HepG2 (cell line): ENCODE data around the gene CDH22. TPM values are rescaled to one million over a fixed set of nuclear protein-coding genes. Genes with fewer than 3 reads are reported as not detected.

Experiments used
- JDP2 ChIP-seq: sonication (generic); formaldehyde crosslinking; IDR thresholded peaks from 2 replicates; pipeline ENCODE4 v1.8.1; 2022; ENCODE audit warnings: missing genetic modification reagents, borderline replicate concordance
- KMT2A ChIP-seq: sonication (generic); formaldehyde crosslinking; IDR thresholded peaks from 2 replicates; pipeline ENCODE4 v1.4.0; 2020; ENCODE audit warnings: missing genetic modification reagents
- MEF2D ChIP-seq: sonication (generic); formaldehyde crosslinking; IDR thresholded peaks from 2 replicates; pipeline ENCODE4 v1.5.1; 2020; ENCODE audit warnings: mild to moderate bottlenecking, missing genetic modification reagents
- MTA1 ChIP-seq: sonication (generic); formaldehyde crosslinking; IDR thresholded peaks from 2 replicates; pipeline ENCODE4 v1.4.0; 2020; ENCODE audit warnings: missing genetic modification reagents, mild to moderate bottlenecking, borderline replicate concordance
- NR2F2 ChIP-seq: IDR thresholded peaks from 2 replicates; pipeline ENCODE4 v1.6.1; 2012; ENCODE audit warnings: low read depth, inconsistent platforms, borderline replicate concordance
- SP4 ChIP-seq: sonication (generic); formaldehyde crosslinking; IDR thresholded peaks from 2 replicates; pipeline ENCODE4 v1.8.1; 2023; ENCODE audit warnings: mild to moderate bottlenecking, missing genetic modification reagents
- WIZ ChIP-seq: sonication (generic); formaldehyde crosslinking; IDR thresholded peaks from 2 replicates; pipeline ENCODE4 v1.5.1; 2020; ENCODE audit warnings: mild to moderate bottlenecking, missing genetic modification reagents
- ZNF274 ChIP-seq: sonication (generic); formaldehyde crosslinking; IDR thresholded peaks from 2 replicates; pipeline ENCODE4 v1.5.1; 2020; ENCODE audit warnings: mild to moderate bottlenecking, missing genetic modification reagents
- ZNF496 ChIP-seq: sonication (generic); formaldehyde crosslinking; IDR thresholded peaks from 2 replicates; pipeline ENCODE4 v1.8.1; 2023; ENCODE audit warnings: mild to moderate bottlenecking, moderate library complexity, missing genetic modification reagents; ENCODE audit not compliant: insufficient replicate concordance
- ZNF558 ChIP-seq: sonication (generic); formaldehyde crosslinking; IDR thresholded peaks from 2 replicates; pipeline ENCODE4 v1.9.0; 2022; ENCODE audit warnings: mild to moderate bottlenecking, missing genetic modification reagents, borderline replicate concordance
- ZNF567 ChIP-seq: sonication (generic); formaldehyde crosslinking; IDR thresholded peaks from 2 replicates; pipeline ENCODE4 v1.8.1; 2023; ENCODE audit warnings: mild to moderate bottlenecking, missing genetic modification reagents, borderline replicate concordance
- ZNF619 ChIP-seq: sonication (generic); formaldehyde crosslinking; IDR thresholded peaks from 2 replicates; pipeline ENCODE4 v1.4.0; 2020; ENCODE audit warnings: mild to moderate bottlenecking, missing genetic modification reagents
- ZNF766 ChIP-seq: sonication (generic); formaldehyde crosslinking; IDR thresholded peaks from 2 replicates; pipeline ENCODE4 v1.5.0; 2020; ENCODE audit warnings: missing genetic modification reagents, borderline replicate concordance
- ZNF792 ChIP-seq: IDR thresholded peaks from 2 replicates; pipeline ENCODE4 v1.6.1; 2016
- ZNF850 ChIP-seq: sonication (generic); formaldehyde crosslinking; conservative IDR thresholded peaks from 2 replicates; pipeline ENCODE4 v1.9.0; 2021; ENCODE audit warnings: mild to moderate bottlenecking, missing genetic modification reagents
- polyA plus RNA-seq, 8 experiments: library from polyadenylated mRNA; depleted of rRNA in 3 of 8; stranded (reverse) in 7 of 8; unstranded in 1 of 8; fragments of >200 nt; fragmentation: Illumina TruSeq in 4 of 8; extraction: Trizol in 4 of 8; gene quantifications; 2 replicates each; pipeline versions ENCODE4 v1.2.1 to v1.2.3, GENCODE V29; 2011 to 2016; ENCODE audit warnings: low read depth in 4 of 8, missing spikeins in 1 of 8, mixed read lengths in 1 of 8; ENCODE audit not compliant: insufficient read depth in 1 of 8
- total RNA-seq, 5 experiments: library from RNA; depleted of rRNA; stranded (reverse); fragments of >200 nt; fragmentation: Illumina TruSeq; extraction: Trizol; gene quantifications; 2 replicates each; pipeline ENCODE4 v1.2.3, GENCODE V29; 2016; ENCODE audit warnings: low read depth in 1 of 5
- TF ChIP-seq, protein P1 (sequence below): sonication (generic); formaldehyde crosslinking; IDR thresholded peaks from 2 replicates; pipeline ENCODE4 v1.8.1; 2023; ENCODE audit warnings: missing genetic modification reagents, inconsistent platforms, borderline replicate concordance
- TF ChIP-seq, protein P2 (sequence below): sonication (generic); formaldehyde crosslinking; IDR thresholded peaks from 2 replicates; pipeline ENCODE4 v1.4.0; 2020; ENCODE audit warnings: mild to moderate bottlenecking, missing genetic modification reagents
- TF ChIP-seq, protein P3 (sequence below): sonication (generic); formaldehyde crosslinking; IDR thresholded peaks from 2 replicates; pipeline ENCODE4 v1.5.1; 2020; ENCODE audit warnings: mild to moderate bottlenecking, missing genetic modification reagents, borderline replicate concordance
- TF ChIP-seq, protein P4 (sequence below): sonication (generic); formaldehyde crosslinking; IDR thresholded peaks from 2 replicates; pipeline ENCODE4 v1.4.0; 2020; ENCODE audit warnings: missing genetic modification reagents

The CDH22 gene
- total and polyA plus RNA-seq, 2 of the 13 experiments (the other 11 are each of a cell fraction or from before 2014, with no cell fraction given), result not detected

DNA sequence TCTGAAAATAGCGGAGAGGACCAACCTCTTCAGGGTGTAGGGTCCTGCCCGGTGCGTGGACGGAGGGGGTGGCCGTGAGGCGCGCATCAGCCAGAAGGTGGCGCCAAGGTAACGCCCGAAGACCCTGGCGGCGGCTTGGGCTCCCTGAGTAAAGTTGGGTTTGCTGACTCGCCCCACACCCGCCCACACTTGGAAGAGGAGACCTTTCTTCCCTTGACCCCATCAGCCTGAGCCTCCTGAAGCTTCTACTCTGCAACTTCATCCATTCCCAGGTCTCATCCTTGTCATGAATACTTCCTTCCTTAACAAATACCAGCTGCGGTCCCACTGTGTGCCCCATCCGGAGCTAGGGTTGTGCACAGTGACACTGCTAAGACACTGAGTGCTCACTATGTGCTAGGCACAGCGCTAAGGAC, 175.6 kb downstream of the CDH22 start (continued):
- no peak for TF ChIP-seq MEF2D (CRISPR knock-in tag)
- TF ChIP-seq ZNF850 (CRISPR knock-in tag), result no peak
- TF ChIP-seq JDP2, result no peak
- no peak for TF ChIP-seq ZNF558 (CRISPR knock-in tag)
- 0 out of 2 replicates have a peak, but pooled peaks have one; percentile 32 for TF ChIP-seq ZNF567 (CRISPR knock-in tag)
- no peak for TF ChIP-seq KMT2A
- 0 out of 2 replicates have a peak, but pooled peaks have one; percentile 81 for TF ChIP-seq ZNF619 (CRISPR knock-in tag)
- peak; percentile 20; the same call in 1 of the 2 replicates for TF ChIP-seq ZNF274 (CRISPR knock-in tag)
- TF ChIP-seq, protein P1, sequence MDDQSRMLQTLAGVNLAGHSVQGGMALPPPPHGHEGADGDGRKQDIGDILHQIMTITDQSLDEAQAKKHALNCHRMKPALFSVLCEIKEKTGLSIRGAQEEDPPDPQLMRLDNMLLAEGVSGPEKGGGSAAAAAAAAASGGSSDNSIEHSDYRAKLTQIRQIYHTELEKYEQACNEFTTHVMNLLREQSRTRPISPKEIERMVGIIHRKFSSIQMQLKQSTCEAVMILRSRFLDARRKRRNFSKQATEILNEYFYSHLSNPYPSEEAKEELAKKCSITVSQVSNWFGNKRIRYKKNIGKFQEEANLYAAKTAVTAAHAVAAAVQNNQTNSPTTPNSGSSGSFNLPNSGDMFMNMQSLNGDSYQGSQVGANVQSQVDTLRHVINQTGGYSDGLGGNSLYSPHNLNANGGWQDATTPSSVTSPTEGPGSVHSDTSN (CRISPR knock-in tag), result no peak
- TF ChIP-seq ZNF496 (CRISPR knock-in tag), result no peak
- TF ChIP-seq NR2F2, result no peak
- TF ChIP-seq, protein P2, sequence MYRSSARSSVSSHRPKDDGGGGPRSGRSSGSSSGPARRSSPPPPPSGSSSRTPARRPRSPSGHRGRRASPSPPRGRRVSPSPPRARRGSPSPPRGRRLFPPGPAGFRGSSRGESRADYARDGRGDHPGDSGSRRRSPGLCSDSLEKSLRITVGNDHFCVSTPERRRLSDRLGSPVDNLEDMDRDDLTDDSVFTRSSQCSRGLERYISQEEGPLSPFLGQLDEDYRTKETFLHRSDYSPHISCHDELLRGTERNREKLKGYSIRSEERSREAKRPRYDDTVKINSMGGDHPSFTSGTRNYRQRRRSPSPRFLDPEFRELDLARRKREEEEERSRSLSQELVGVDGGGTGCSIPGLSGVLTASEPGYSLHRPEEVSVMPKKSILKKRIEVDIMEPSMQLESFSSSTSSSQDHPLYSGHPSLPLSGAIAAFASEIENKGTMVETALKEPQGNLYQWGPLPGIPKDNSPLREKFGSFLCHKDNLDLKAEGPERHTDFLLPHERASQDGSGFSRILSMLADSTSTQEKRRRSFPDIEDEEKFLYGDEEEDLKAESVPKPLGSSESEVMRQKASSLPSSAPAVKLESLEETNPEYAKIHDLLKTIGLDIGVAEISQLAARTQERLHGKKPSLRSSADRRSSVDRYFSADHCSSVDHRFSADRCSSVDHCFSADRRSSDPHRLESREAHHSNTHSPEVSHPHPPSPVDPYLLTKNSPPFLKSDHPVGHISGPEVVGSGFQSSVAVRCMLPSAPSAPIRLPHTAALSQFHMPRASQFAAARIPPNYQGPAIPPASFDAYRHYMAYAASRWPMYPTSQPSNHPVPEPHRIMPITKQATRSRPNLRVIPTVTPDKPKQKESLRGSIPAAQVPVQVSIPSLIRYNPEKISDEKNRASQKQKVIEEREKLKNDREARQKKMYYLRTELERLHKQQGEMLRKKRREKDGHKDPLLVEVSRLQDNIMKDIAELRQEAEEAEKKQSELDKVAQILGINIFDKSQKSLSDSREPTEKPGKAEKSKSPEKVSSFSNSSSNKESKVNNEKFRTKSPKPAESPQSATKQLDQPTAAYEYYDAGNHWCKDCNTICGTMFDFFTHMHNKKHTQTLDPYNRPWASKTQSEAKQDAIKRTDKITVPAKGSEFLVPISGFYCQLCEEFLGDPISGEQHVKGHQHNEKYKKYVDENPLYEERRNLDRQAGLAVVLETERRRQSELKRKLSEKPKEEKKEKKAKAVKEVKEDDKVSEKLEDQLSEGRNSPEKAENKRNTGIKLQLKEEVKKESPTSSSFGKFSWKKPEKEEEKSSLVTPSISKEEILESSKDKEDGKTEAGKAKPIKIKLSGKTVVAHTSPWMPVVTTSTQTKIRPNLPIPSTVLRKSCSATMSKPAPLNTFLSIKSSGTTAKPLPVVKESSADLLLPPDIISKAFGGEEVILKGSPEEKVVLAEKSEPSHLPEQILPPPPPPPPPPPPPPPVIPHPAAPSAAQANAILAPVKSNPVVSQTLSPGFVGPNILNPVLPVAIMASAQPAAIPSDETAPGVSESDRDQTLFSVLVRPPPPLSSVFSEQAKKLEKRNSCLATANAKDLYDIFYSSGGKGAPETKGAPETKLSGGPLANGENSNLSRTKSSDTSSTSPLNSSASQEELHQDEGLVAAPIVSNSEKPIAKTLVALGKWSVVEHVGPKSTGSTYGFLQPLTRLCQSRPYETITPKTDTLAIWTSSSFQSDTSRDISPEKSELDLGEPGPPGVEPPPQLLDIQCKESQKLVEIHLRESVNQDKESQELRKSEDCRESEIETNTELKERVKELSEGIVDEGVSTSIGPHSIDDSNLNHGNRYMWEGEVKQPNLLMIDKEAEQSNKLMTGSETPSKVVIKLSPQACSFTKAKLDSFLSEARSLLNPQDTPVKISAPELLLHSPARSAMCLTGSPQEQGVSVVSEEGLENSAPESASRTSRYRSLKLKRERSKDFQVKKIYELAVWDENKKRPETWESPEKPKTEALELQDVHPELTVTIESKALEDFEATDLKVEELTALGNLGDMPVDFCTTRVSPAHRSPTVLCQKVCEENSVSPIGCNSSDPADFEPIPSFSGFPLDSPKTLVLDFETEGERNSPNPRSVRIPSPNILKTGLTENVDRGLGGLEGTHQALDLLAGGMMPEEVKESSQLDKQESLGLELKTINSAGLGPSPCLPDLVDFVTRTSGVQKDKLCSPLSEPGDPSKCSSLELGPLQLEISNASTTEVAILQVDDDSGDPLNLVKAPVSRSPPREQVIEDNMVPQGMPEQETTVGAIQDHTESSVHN (CRISPR knock-in tag), result no peak
- TF ChIP-seq ZNF792 (CRISPR knock-in tag), result 0 out of 2 replicates have a peak, but pooled peaks have one; percentile 49
- no peak for TF ChIP-seq WIZ
- no peak for TF ChIP-seq ZNF766 (CRISPR knock-in tag)
- TF ChIP-seq, protein P3, sequence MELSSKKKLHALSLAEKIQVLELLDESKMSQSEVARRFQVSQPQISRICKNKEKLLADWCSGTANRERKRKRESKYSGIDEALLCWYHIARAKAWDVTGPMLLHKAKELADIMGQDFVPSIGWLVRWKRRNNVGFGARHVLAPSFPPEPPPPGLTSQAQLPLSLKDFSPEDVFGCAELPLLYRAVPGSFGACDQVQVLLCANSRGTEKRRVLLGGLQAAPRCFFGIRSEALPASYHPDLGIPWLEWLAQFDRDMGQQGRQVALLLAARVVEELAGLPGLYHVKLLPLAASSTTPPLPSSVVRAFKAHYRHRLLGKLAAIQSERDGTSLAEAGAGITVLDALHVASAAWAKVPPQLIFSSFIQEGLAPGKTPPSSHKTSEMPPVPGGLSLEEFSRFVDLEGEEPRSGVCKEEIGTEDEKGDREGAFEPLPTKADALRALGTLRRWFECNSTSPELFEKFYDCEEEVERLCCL (CRISPR knock-in tag), result no peak
- TF ChIP-seq, protein P4, sequence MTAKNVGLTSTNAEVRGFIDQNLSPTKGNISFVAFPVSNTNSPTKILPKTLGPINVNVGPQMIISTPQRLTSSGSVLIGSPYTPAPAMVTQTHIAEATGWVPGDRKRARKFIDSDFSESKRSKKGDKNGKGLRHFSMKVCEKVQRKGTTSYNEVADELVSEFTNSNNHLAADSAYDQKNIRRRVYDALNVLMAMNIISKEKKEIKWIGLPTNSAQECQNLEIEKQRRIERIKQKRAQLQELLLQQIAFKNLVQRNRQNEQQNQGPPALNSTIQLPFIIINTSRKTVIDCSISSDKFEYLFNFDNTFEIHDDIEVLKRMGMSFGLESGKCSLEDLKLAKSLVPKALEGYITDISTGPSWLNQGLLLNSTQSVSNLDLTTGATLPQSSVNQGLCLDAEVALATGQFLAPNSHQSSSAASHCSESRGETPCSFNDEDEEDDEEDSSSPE (CRISPR knock-in tag), result no peak
- peak; percentile 66; the same call in 1 of the 2 replicates for TF ChIP-seq SP4 (CRISPR knock-in tag)
- TF ChIP-seq MTA1 (CRISPR knock-in tag), result no peak
